Activated CD4-positive, alpha-beta T cell treated with anti-CD3 and anti-CD28 coated beads, Interleukin-2, amount 50 U/mL, for 24 hours (primary cell): ENCODE measurements around the gene MYH9.

ENCODE experiments used
- DNase-seq, 2 donors: peaks; one replicate each; pipeline ENCODE4 v3.0.0-alpha.2; 2020; ENCODE audit warnings: low read depth in 1 of 2, low spot score in 1 of 2

MYH9 gene

GRCh38 chr22:36386900-36387708, 663 bp downstream of the MYH9 start:
- no peak for DNase-seq

GRCh38 chr22:36386351-36386899, 1.3 kb downstream of the MYH9 start:
- DNase-seq = no peak

GRCh38 chr22:36385491-36386350, 2.0 kb downstream of the MYH9 start:
- DNase-seq = peak in 1 of 2 donors; percentile 67

- no peak for DNase-seq
These were observed 2.8 kb downstream of the MYH9 start for GRCh38 chr22:36384766-36385481.

GRCh38 chr22:36383110-36383581, 4.6 kb downstream of the MYH9 start:
- peak in 1 of 2 donors; percentile 56 for DNase-seq

GRCh38 chr22:36381513-36382128, 6.1 kb downstream of the MYH9 start:
- DNase-seq = no peak

- DNase-seq = no peak
These were observed 8.0 kb downstream of the MYH9 start for GRCh38 chr22:36379593-36380361.

GRCh38 chr22:36378869-36379217, 8.9 kb downstream of the MYH9 start:
- DNase-seq = no peak

GRCh38 chr22:36378080-36378868, 9.5 kb downstream of the MYH9 start:
- no peak for DNase-seq

- no peak for DNase-seq
These were observed 10.6 kb downstream of the MYH9 start for GRCh38 chr22:36377022-36377631.

GRCh38 chr22:36376265-36376664, 11.5 kb downstream of the MYH9 start:
- no peak for DNase-seq

GRCh38 chr22:36375071-36375980, 12.4 kb downstream of the MYH9 start:
- DNase-seq = no peak

GRCh38 chr22:36374603-36375024, 13.2 kb downstream of the MYH9 start:
- DNase-seq = peak in 1 of 2 donors; percentile 55

GRCh38 chr22:36373258-36373579, 14.5 kb downstream of the MYH9 start:
- DNase-seq = no peak

- no peak for DNase-seq
These were observed 15.8 kb downstream of the MYH9 start for GRCh38 chr22:36371920-36372319.

- no peak for DNase-seq
These were observed 17.6 kb downstream of the MYH9 start for GRCh38 chr22:36369922-36370791.
